Measurements from ENCODE around the gene PTPRK. TPM values are rescaled to one million over a fixed set of nuclear protein-coding genes. Genes with fewer than 3 reads are reported as not detected.

Gene PTPRK
- total RNA-seq, 1 experiment from 2014 or later: 34.2 TPM

- Histone ChIP-seq H3K4me1 (ENCODE audit: control insufficient read depth in 1 of 2, insufficient read depth in 2 of 2, low read length in 2 of 2) (peaks cover 0 to 7% of the 10 kb centered on the region in 2 experiments; a peak in 1 of 4 replicates), H3K27ac (ENCODE audit: low read depth, low read length) (no peak overlapping the region), H3K27me3 (ENCODE audit: insufficient read depth, low read length) (no peaks in the 10 kb centered on the region), H2AFZ (ENCODE audit: low read depth, low read length, poor library complexity, severe bottlenecking) (no peak overlapping the region), H3K9ac (ENCODE audit: low read length) (no peak overlapping the region), H3K4me3 (replicated peaks in 1 of 2; ENCODE audit: low read depth in 1 of 2, low read length in 2 of 2) (no peak overlapping the region), H3K36me3 (ENCODE audit: control insufficient read depth in 1 of 2, insufficient read depth in 2 of 2, low read length in 2 of 2) (no peaks in the 10 kb centered on the region; a peak in 1 of 4 replicates), H4K20me1 (ENCODE audit: insufficient read depth) (no peaks in the 10 kb centered on the region), H3K9me3 (ENCODE audit: control insufficient read depth in 1 of 2, insufficient read depth in 1 of 2, low read depth in 1 of 2, low read length in 2 of 2) (no peaks in the 10 kb centered on the region), H3K9me2 (ENCODE audit: insufficient read depth) (no peaks in the 10 kb centered on the region), H3K4me2 (ENCODE audit: low read length) (no peak overlapping the region), H3K79me2 (ENCODE audit: insufficient read depth, low read length) (no peaks in the 10 kb centered on the region)
- BruUV-seq (replicated peaks): no TSS peak
- DNase-seq (ENCODE audit: low read depth, low spot score) (no peak), ATAC-seq (no peak)
- TF ChIP-seq, protein P1, sequence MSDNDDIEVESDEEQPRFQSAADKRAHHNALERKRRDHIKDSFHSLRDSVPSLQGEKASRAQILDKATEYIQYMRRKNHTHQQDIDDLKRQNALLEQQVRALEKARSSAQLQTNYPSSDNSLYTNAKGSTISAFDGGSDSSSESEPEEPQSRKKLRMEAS (IDR thresholded peaks at IDR 0.05): no peak
- TF ChIP-seq SP1 (IDR thresholded peaks at IDR 0.05; ENCODE audit: low read depth) (no peak), CEBPB (IDR thresholded peaks at IDR 0.05; ENCODE audit: low read depth) (no peak), SRF (IDR thresholded peaks at IDR 0.05; ENCODE audit: low read depth) (no peak), SIN3A (IDR thresholded peaks at IDR 0.05; ENCODE audit: low read depth) (no peak), EGR1 (IDR thresholded peaks at IDR 0.05; ENCODE audit: low read depth) (no peak), ELF1 (IDR thresholded peaks at IDR 0.05; ENCODE audit: borderline replicate concordance, low read depth) (no peak), JUND (IDR thresholded peaks at IDR 0.05) (no peak), ZFX (IDR thresholded peaks at IDR 0.05) (no peak), RAD21 (IDR thresholded peaks at IDR 0.05; ENCODE audit: low read depth) (no peak), EZH2 (IDR thresholded peaks at IDR 0.05) (no peak), TCF7L2 (IDR thresholded peaks at IDR 0.05; ENCODE audit: borderline replicate concordance, extremely low read depth, insufficient read depth, insufficient read length) (no peak), CBX3 (IDR thresholded peaks at IDR 0.05; ENCODE audit: low read depth) (no peak), YY1 (IDR thresholded peaks at IDR 0.05; ENCODE audit: extremely low read depth, insufficient replicate concordance, low read depth, low read length) (no peak), ZBTB33 (IDR thresholded peaks at IDR 0.05; ENCODE audit: extremely low read depth, insufficient replicate concordance, low read length) (no peak)
- TF ChIP-seq, protein P2, sequence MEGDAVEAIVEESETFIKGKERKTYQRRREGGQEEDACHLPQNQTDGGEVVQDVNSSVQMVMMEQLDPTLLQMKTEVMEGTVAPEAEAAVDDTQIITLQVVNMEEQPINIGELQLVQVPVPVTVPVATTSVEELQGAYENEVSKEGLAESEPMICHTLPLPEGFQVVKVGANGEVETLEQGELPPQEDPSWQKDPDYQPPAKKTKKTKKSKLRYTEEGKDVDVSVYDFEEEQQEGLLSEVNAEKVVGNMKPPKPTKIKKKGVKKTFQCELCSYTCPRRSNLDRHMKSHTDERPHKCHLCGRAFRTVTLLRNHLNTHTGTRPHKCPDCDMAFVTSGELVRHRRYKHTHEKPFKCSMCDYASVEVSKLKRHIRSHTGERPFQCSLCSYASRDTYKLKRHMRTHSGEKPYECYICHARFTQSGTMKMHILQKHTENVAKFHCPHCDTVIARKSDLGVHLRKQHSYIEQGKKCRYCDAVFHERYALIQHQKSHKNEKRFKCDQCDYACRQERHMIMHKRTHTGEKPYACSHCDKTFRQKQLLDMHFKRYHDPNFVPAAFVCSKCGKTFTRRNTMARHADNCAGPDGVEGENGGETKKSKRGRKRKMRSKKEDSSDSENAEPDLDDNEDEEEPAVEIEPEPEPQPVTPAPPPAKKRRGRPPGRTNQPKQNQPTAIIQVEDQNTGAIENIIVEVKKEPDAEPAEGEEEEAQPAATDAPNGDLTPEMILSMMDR (IDR thresholded peaks at IDR 0.05 in 2 of 3, conservative IDR thresholded peaks at IDR 0.05 in 1 of 3; ENCODE audit: borderline replicate concordance in 1 of 3, insufficient read depth in 1 of 3, low read depth in 2 of 3, low read length in 2 of 3): no peak
- ChIA-PET RAD21 (ENCODE audit: low non-redundant PET in 1 of 2, low total read pairs in 2 of 2, uncharacterized antibody in 2 of 2, unreplicated experiment in 2 of 2) (no interaction called here), POLR2A (no interaction called here), CTCF (no interaction called here)
- intact Hi-C loops (cut with micrococcal nuclease): no loop called here
Measured at GRCh38 chr6:127976111-127976510, 544.3 kb downstream of the PTPRK start.
